Panc1 (cell line): ENCODE results near the gene SIVA1. TPM values are rescaled to one million over a fixed set of nuclear protein-coding genes. Genes with fewer than 3 reads are reported as not detected.

Source experiments
- ATAC-seq: fragments of 200-7000 bp; cut with Tn5 transposase; 2 replicates; pipeline ENCODE4 v1.9.1; 2020; ENCODE audit warnings: mild to moderate bottlenecking, moderate library complexity
- BruUV-seq: library from RNA; stranded (reverse); fragments of 400-500 nt; replicated peaks from 2 replicates; lab custom pipeline; 2021; lab: Mats Ljungman, UMichigan
- CTCF ChIA-PET: fragments of 300-600 bp; sonication (Branson Sonifier 250); formaldehyde crosslinking; loops from one replicate; lab custom pipeline; 2022; ENCODE audit warnings: antibody characterized with exemption; lab: Charles Lee
- POLR2A ChIA-PET: fragments of 300-600 bp; sonication (Branson Sonifier 250); formaldehyde crosslinking; loops from one replicate; lab custom pipeline; 2022; ENCODE audit warnings: antibody characterized with exemption; lab: Charles Lee
- DNase-seq: peaks from one replicate; pipeline ENCODE4 v3.0.0-alpha.2; 2010; ENCODE audit warnings: low read depth, low spot score
- H3K27ac ChIP-seq: 2 replicates; pipeline ENCODE4 v1.5.1; 2011; ENCODE audit warnings: mild to moderate bottlenecking, low read length, inconsistent platforms
- H3K27me3 ChIP-seq: fragments of 200-500 bp; sonication (Bioruptor generic); 2 replicates; pipeline ENCODE4 v1.6.0; 2014; ENCODE audit warnings: low read length, inconsistent platforms; ENCODE audit not compliant: control insufficient read depth, insufficient read depth
- H3K36me3 ChIP-seq: fragments of 200-500 bp; sonication (Bioruptor generic); 2 replicates; pipeline ENCODE4 v1.5.1; 2014; ENCODE audit warnings: inconsistent platforms, mild to moderate bottlenecking, low read length, moderate library complexity; ENCODE audit not compliant: control insufficient read depth, insufficient read depth
- H3K4me1 ChIP-seq: 2 replicates; pipeline ENCODE4 v1.5.1; 2011; ENCODE audit warnings: inconsistent platforms, mild to moderate bottlenecking, low read length, moderate library complexity; ENCODE audit not compliant: control insufficient read depth, insufficient read depth
- H3K4me3 ChIP-seq, 2 experiments: 2 replicates each; pipeline ENCODE4 v1.5.1; 2011 to 2012; ENCODE audit warnings: low read depth in 2 of 2, low read length in 2 of 2, mild to moderate bottlenecking in 2 of 2, inconsistent platforms in 1 of 2, moderate library complexity in 1 of 2
- H3K9me3 ChIP-seq: fragments of 200-500 bp; sonication (Bioruptor generic); 2 replicates; pipeline ENCODE4 v1.5.1; 2014; ENCODE audit warnings: low read depth, mild to moderate bottlenecking, inconsistent platforms, low read length, moderate library complexity; ENCODE audit not compliant: control insufficient read depth, insufficient read depth
- CTCF ChIP-seq: fragments of 450-650 bp; IDR thresholded peaks from 2 replicates; pipeline ENCODE4 v1.5.1; 2017; ENCODE audit warnings: mild to moderate bottlenecking
- POLR2AphosphoS5 ChIP-seq: IDR thresholded peaks from 2 replicates; pipeline ENCODE4 v1.6.1; 2012; ENCODE audit warnings: mild to moderate bottlenecking, low read depth, low read length, moderate library complexity
- REST ChIP-seq, 2 experiments: IDR thresholded peaks; 2 replicates each; pipeline ENCODE4 v1.6.1; 2011 to 2012; ENCODE audit warnings: low read depth in 2 of 2, control low read depth in 1 of 2, low read length in 1 of 2, mild to moderate bottlenecking in 1 of 2, moderate library complexity in 1 of 2; ENCODE audit not compliant: insufficient read depth in 1 of 2
- SIN3A ChIP-seq: IDR thresholded peaks from 2 replicates; pipeline ENCODE4 v1.6.1; 2012; ENCODE audit warnings: low read depth, mild to moderate bottlenecking, low read length, moderate library complexity, borderline replicate concordance; ENCODE audit not compliant: insufficient read depth
- TCF7L2 ChIP-seq: IDR thresholded peaks from 2 replicates; pipeline ENCODE4 v1.6.1; 2011; ENCODE audit warnings: mild to moderate bottlenecking, low read depth, low read length, inconsistent platforms
- in situ Hi-C: cut with HindIII; loops from 2 replicates; pipeline ENCODE4 v1.10.0; 2016; ENCODE audit warnings: low sequenced_read_pairs, low pct_unique_long_range_greater_than_20kb
- intact Hi-C: fragments of 100-400 bp; cut with micrococcal nuclease; formaldehyde crosslinking; loops from one replicate; pipeline ENCODE4 v1.10.0; 2022; ENCODE audit not compliant: unreplicated experiment
- total RNA-seq: library from RNA; stranded (reverse); gene quantifications from one replicate; pipeline ENCODE4 v1.2.1, GENCODE V29; 2021; ENCODE audit not compliant: unreplicated experiment

SIVA1 gene
- total RNA-seq, 1 experiment from 2014 or later = 100 TPM

- ATAC-seq = no peak
- intact Hi-C loops = no loop called here
Observed at GRCh38 chr14:104758981-104759969, 6.3 kb downstream of the SIVA1 start.

More at GRCh38 chr14:104758981-104759969, 6.3 kb downstream of the SIVA1 start:
- DNase-seq = no peak
- Histone ChIP-seq H3K27ac (no peak overlapping the region), H3K36me3 (no peaks in the 10 kb centered on the region), H3K4me1 (peaks cover 5% of the 10 kb centered on the region), H3K9me3 (no peaks in the 10 kb centered on the region), H3K27me3 (no peaks in the 10 kb centered on the region), H3K4me3 (no peak overlapping the region)
- ChIA-PET POLR2A (no interaction called here), CTCF (no interaction called here)
- TF ChIP-seq TCF7L2 (no peak), POLR2AphosphoS5 (no peak), CTCF (no peak), SIN3A (no peak), REST (IDR thresholded peaks at IDR 0.05; ENCODE audit: insufficient read depth in 1 of 2, low read depth in 2 of 2, low read length in 1 of 2) (no peak)
- no TSS peak for BruUV-seq
- in situ Hi-C loops = no loop called here
